K562 (cell line): ENCODE measurements around the gene TNPO2. TPM values are rescaled to one million over a fixed set of nuclear protein-coding genes. Genes with fewer than 3 reads are reported as not detected.
A peak's percentile ranks its signal among the peaks of the same experiment; 100 is the strongest.

Source experiments
- ATF1 ChIP-seq, 2 experiments: fragments of 450-650 bp in 1 of 2; IDR thresholded peaks; 2 replicates each; pipeline ENCODE4 v1.6.1; 2016; ENCODE audit warnings: missing compliant biosample characterization in 1 of 2, missing genetic modification characterization in 1 of 2
- CBX3 ChIP-seq, 2 experiments: IDR thresholded peaks; 1 replicate in 1 of 2; 2 replicates in 1 of 2; pipeline ENCODE4 v1.6.1; 2012; ENCODE audit warnings: inconsistent platforms in 2 of 2, low read length in 2 of 2, borderline replicate concordance in 1 of 2, control low read depth in 1 of 2
- DNMT1 ChIP-seq: fragments of 450-650 bp; IDR thresholded peaks from 2 replicates; pipeline ENCODE4 v1.6.1; 2016; ENCODE audit warnings: antibody characterized with exemption, mild to moderate bottlenecking
- GTF2E2 ChIP-seq: fragments of 200-800 bp; sonication (Bioruptor generic); IDR thresholded peaks from 2 replicates; pipeline ENCODE4 v1.6.1; 2016; ENCODE audit warnings: missing genetic modification characterization, missing compliant biosample characterization
- GTF2F1 ChIP-seq: IDR thresholded peaks from 2 replicates; pipeline ENCODE4 v1.6.1; 2011; ENCODE audit warnings: low read depth, low read length, improper control_type of control experiment
- HNRNPK ChIP-seq: fragments of 200-400 bp; formaldehyde crosslinking; IDR thresholded peaks from one replicate; pipeline ENCODE4 v1.6.1; 2018; ENCODE audit warnings: mild to moderate bottlenecking, low read depth, low read length; ENCODE audit not compliant: poor library complexity, severe bottlenecking
- HOMEZ ChIP-seq: fragments of 250-450 bp; sonication (Bioruptor Pico); IDR thresholded peaks from 2 replicates; pipeline ENCODE4 v1.4.0; 2020; ENCODE audit warnings: mild to moderate bottlenecking, moderate library complexity
- MBD2 ChIP-seq: sonication (generic); IDR thresholded peaks from 2 replicates; pipeline ENCODE4 v1.6.1; 2016; ENCODE audit warnings: low read depth, borderline replicate concordance
- NFYB ChIP-seq: IDR thresholded peaks from 2 replicates; pipeline ENCODE4 v1.6.1; 2011; ENCODE audit warnings: mild to moderate bottlenecking, moderate library complexity; ENCODE audit not compliant: insufficient read length; ENCODE audit errors: extremely low read depth
- PHF20 ChIP-seq: fragments of 450-650 bp; IDR thresholded peaks from 2 replicates; pipeline ENCODE4 v1.6.1; 2018; ENCODE audit not compliant: partially characterized antibody
- RBFOX2 ChIP-seq: fragments of 200-400 bp; formaldehyde crosslinking; IDR thresholded peaks from 2 replicates; pipeline ENCODE4 v1.6.1; 2017; ENCODE audit warnings: low read depth, mild to moderate bottlenecking, low read length, moderate library complexity
- SMAD1 ChIP-seq: fragments of 150-350 bp; IDR thresholded peaks from 2 replicates; pipeline ENCODE4 v1.6.1; 2014; ENCODE audit warnings: low read length, low read depth; ENCODE audit not compliant: partially characterized antibody
- SMAD2 ChIP-seq: fragments of 150-350 bp; IDR thresholded peaks from 2 replicates; pipeline ENCODE4 v1.6.1; 2014; ENCODE audit warnings: low read depth, mild to moderate bottlenecking, low read length
- SREBF2 ChIP-seq: sonication (generic); formaldehyde crosslinking; IDR thresholded peaks from 2 replicates; pipeline ENCODE4 v1.4.0; 2020; ENCODE audit warnings: mild to moderate bottlenecking, missing genetic modification reagents
- TAF15 ChIP-seq: fragments of 200-400 bp; formaldehyde crosslinking; IDR thresholded peaks from 2 replicates; pipeline ENCODE4 v1.6.1; 2017; ENCODE audit warnings: mild to moderate bottlenecking, low read depth, low read length, moderate library complexity
- TEAD4 ChIP-seq, 2 experiments: sonication (generic) in 1 of 2; formaldehyde crosslinking in 1 of 2; IDR thresholded peaks; 2 replicates each; pipeline versions ENCODE4 v1.6.1 to v1.8.0; 2012 to 2022; ENCODE audit warnings: borderline replicate concordance in 1 of 2, inconsistent platforms in 1 of 2, low read length in 1 of 2, mild to moderate bottlenecking in 1 of 2, missing genetic modification reagents in 1 of 2
- ZFPM2 ChIP-seq: fragments of 250-450 bp; sonication (Bioruptor Pico); IDR thresholded peaks from 2 replicates; pipeline ENCODE4 v1.5.1; 2022; ENCODE audit warnings: mild to moderate bottlenecking
- ZKSCAN1 ChIP-seq: fragments of 150-350 bp; IDR thresholded peaks from 2 replicates; pipeline ENCODE4 v1.6.1; 2016; ENCODE audit warnings: low read depth, low read length
- ZNF263 ChIP-seq: sonication (generic); formaldehyde crosslinking; IDR thresholded peaks from 2 replicates; pipeline ENCODE4 v1.8.0; 2022; ENCODE audit warnings: mild to moderate bottlenecking, missing genetic modification reagents, borderline replicate concordance
- ZNF766 ChIP-seq: fragments of 200-800 bp; sonication (Bioruptor generic); conservative IDR thresholded peaks from 2 replicates; pipeline ENCODE4 v1.6.1; 2016; ENCODE audit warnings: missing genetic modification characterization, missing compliant biosample characterization
- ZSCAN29 ChIP-seq: fragments of 450-650 bp; IDR thresholded peaks from 2 replicates; pipeline ENCODE4 v1.6.1; 2017
- polyA plus RNA-seq, 8 experiments: library from polyadenylated mRNA; depleted of rRNA in 4 of 8; stranded (reverse) in 5 of 8; unstranded in 3 of 8; fragments of >200 nt; fragmentation: Nextera tagmentation in 2 of 8; fragmentation: Illumina TruSeq in 1 of 8; extraction: Ambion mirVana in 2 of 8; extraction: Trizol in 1 of 8; gene quantifications; 2 replicates each; pipeline versions ENCODE4 v1.2.1 to v1.2.3, GENCODE V29; 2011 to 2014; ENCODE audit warnings: inconsistent platforms in 1 of 8, missing spikeins in 1 of 8
- total RNA-seq, 7 experiments: library from RNA; depleted of rRNA in 6 of 7; stranded (reverse); fragments of >200 nt in 6 of 7; fragmentation: Illumina TruSeq in 2 of 7; extraction: Trizol in 2 of 7; gene quantifications; 2 replicates each; pipeline versions ENCODE4 v1.2.1 to v1.2.3, GENCODE V29; 2011 to 2021; ENCODE audit warnings: low replicate concordance in 1 of 7
- TF ChIP-seq, protein P1 (sequence below): fragments of 250-450 bp; sonication (Bioruptor Pico); IDR thresholded peaks from 2 replicates; pipeline ENCODE4 v1.4.0; 2020

TNPO2 gene
- total and polyA plus RNA-seq, 9 of the 15 experiments (the other 6 are each of a cell fraction or from before 2014, with no cell fraction given) = 6.0 to 126 (median 53.8) TPM

DNA sequence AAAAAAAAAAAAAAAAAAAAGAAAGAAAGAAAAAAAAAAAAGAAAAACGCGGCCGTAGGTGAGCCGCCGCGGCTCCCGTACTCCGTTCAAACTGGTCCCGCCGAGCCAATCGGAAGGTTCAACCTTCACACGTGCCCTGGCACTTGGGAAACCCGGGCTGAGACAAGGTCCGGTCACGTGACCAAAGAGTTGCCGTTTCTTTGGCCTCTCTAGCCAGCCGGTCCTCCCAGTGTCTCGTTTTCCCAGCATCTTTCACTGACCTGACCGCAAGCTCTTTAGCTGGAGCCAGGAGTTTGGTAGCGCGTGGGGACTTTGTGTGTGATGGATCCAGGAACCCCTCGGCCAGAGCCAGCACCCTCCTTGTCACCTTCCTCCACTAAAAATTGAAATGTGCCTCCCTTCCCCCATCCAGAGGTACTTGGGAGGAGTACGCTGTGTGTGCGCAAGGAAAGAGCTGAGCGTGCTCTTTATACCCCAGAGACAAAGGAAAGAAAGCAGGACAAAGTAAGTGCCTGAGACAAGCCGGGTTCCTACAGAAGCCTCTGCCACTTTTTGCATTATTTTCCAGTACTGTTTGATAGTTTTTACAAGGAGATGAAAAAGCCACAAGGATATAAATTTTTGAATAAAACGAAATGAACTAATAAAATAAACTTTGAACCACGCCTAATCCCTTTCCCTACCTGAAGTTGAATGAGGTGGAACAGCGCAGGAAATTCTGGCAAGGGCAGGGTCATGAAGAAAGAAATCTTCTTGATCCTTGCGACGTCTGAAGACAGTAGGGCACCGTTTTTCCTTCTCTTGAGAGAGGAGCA, 959 bp downstream of the TNPO2 start (continued):
- TF ChIP-seq, protein P1, sequence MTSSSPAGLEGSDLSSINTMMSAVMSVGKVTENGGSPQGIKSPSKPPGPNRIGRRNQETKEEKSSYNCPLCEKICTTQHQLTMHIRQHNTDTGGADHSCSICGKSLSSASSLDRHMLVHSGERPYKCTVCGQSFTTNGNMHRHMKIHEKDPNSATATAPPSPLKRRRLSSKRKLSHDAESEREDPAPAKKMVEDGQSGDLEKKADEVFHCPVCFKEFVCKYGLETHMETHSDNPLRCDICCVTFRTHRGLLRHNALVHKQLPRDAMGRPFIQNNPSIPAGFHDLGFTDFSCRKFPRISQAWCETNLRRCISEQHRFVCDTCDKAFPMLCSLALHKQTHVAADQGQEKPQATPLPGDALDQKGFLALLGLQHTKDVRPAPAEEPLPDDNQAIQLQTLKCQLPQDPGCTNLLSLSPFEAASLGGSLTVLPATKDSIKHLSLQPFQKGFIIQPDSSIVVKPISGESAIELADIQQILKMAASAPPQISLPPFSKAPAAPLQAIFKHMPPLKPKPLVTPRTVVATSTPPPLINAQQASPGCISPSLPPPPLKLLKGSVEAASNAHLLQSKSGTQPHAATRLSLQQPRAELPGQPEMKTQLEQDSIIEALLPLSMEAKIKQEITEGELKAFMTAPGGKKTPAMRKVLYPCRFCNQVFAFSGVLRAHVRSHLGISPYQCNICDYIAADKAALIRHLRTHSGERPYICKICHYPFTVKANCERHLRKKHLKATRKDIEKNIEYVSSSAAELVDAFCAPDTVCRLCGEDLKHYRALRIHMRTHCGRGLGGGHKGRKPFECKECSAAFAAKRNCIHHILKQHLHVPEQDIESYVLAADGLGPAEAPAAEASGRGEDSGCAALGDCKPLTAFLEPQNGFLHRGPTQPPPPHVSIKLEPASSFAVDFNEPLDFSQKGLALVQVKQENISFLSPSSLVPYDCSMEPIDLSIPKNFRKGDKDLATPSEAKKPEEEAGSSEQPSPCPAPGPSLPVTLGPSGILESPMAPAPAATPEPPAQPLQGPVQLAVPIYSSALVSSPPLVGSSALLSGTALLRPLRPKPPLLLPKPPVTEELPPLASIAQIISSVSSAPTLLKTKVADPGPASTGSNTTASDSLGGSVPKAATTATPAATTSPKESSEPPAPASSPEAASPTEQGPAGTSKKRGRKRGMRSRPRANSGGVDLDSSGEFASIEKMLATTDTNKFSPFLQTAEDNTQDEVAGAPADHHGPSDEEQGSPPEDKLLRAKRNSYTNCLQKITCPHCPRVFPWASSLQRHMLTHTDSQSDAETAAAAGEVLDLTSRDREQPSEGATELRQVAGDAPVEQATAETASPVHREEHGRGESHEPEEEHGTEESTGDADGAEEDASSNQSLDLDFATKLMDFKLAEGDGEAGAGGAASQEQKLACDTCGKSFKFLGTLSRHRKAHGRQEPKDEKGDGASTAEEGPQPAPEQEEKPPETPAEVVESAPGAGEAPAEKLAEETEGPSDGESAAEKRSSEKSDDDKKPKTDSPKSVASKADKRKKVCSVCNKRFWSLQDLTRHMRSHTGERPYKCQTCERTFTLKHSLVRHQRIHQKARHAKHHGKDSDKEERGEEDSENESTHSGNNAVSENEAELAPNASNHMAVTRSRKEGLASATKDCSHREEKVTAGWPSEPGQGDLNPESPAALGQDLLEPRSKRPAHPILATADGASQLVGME = peak; percentile 80; the same call in 1 of the 2 replicates
- TF ChIP-seq TAF15 (no peak), ZNF766 (CRISPR knock-in tag) (peak; percentile 79; the same call in 1 of the 2 replicates), ZFPM2 (CRISPR knock-in tag) (no peak), CBX3 (IDR thresholded peaks at IDR 0.05; ENCODE audit: borderline replicate concordance in 1 of 2, low read length in 2 of 2) (no peak), HNRNPK (no peak), DNMT1 (no peak), HOMEZ (CRISPR knock-in tag) (no peak), ATF1 (CRISPR knock-in tag; IDR thresholded peaks at IDR 0.05) (no peak), ATF1 (tag; IDR thresholded peaks at IDR 0.05) (peak; percentile 84), ZNF263 (CRISPR knock-in tag) (peak; percentile 83; the same call in 1 of the 2 replicates), GTF2E2 (tag) (no peak), RBFOX2 (peak; percentile 84), SMAD1 (no peak), GTF2F1 (no peak), ZSCAN29 (no peak), MBD2 (no peak; the same call in 1 of the 2 replicates), ZKSCAN1 (no peak), SREBF2 (no peak), NFYB (peak; percentile 64), TEAD4 (IDR thresholded peaks at IDR 0.05; ENCODE audit: low read length) (no peak), TEAD4 (CRISPR knock-in tag; IDR thresholded peaks at IDR 0.05; ENCODE audit: borderline replicate concordance) (no peak), PHF20 (peak; percentile 71), SMAD2 (no peak)
